ENCODE results near the gene SYPL2.
A peak's percentile ranks its signal among the peaks of the same experiment; 100 is the strongest.

SYPL2 gene

DNA sequence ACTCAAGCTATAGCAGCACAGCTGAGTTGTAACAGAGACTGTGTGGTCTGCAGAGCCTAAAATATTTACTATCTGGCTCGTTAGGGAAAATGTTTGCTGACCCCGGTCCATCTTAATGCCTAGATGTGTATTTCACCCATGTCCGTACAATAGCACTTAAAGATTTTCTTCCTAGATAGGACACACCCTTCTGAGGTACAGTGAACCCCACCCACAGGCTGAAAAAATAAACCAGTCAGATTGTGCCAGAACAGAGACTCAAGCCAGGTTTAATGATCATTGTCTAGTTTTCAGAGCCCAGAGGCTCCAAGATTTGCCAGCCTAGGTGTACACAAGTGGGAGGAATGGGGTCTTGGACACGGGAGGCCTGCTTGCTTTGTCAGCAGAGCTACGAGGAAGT is 37.6 kb downstream of the SYPL2 start:
- Histone ChIP-seq H3K9me3 (ENCODE audit: control insufficient read depth, insufficient read depth, low read length) (no peaks in the 10 kb centered on the region), H3K9ac (ENCODE audit: low read depth, low read length) (no peak overlapping the region), H3K4me1 (ENCODE audit: insufficient read depth, low read length) (peaks cover 2% of the 10 kb centered on the region; the same call in 1 of the 2 replicates), H3K36me3 (ENCODE audit: insufficient read depth, low read length) (no peaks in the 10 kb centered on the region)

DNA sequence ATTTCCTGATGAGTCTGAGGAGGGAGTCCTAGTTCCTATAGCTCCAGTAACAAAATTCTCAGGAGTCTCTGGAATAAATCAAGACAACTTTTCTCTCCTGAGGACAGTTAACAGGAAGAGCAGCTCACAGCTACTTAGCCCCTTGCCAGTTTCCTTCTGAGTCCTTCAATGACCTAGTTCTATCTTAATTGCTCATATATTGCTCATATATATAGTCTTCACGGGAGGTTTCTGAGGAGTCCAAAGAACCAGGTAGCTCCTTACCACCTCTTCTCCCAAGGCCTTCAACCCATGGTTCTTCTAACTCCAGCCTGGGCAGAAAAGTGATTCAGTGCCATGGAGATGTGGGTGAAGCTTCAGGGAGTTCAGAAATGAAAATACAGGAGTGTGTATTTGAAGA is 38.6 kb downstream of the SYPL2 start:
- Histone ChIP-seq H3K4me1 (ENCODE audit: insufficient read depth, low read length) (no peaks in the 10 kb centered on the region), H3K9ac (ENCODE audit: low read depth, low read length) (no peak overlapping the region), H3K36me3 (ENCODE audit: insufficient read depth, low read length) (no peaks in the 10 kb centered on the region), H3K9me3 (ENCODE audit: control insufficient read depth, insufficient read depth, low read length) (no peaks in the 10 kb centered on the region)

DNA sequence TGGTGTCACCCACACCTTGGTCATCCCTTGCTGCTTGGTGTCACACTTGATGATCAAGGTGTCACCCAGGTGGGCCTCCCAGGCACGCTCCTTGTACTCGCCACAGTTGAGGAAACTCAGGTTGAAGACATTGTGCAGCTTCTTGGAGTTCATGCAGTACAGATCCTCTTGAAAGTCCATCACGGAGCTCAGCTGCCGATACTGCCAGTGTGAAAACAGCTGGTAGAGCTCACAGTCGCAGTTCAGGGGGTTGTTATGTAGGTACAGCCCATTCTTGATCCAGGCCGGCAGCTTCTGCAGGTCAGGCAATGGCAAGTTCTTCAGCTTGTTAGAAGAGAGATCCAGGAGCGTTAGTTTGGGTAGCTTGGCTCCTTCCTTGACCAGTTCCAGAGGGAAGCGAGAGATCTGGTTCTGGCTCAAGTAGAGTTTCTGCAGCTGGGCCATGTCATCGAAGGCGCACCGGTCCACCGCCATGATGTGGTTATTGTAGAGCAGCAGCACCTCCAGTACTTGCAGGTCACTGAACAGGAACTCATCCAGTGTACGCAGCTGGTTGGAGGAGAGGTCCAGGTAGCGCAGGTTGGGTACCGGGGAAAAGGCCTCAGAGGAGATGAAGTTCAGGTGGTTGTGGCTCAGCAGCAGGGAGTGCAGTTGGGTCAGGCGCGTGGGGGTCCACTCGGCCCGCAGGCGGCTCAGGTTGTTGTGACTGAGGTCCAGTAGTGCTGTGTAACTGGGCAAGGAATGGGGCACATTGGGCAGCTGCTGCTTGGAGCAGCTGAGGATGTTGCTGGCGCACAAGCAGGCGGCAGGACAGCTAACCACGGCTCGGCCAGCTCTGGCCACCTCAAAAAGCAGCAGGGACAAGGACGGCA is 41.9 kb downstream of the SYPL2 start:
- Histone ChIP-seq H3K36me3 (ENCODE audit: insufficient read depth, low read length) (no peaks in the 10 kb centered on the region), H3K4me1 (ENCODE audit: insufficient read depth, low read length) (no peaks in the 10 kb centered on the region), H3K9ac (ENCODE audit: low read depth, low read length) (no peak overlapping the region), H3K9me3 (ENCODE audit: control insufficient read depth, insufficient read depth, low read length) (no peaks in the 10 kb centered on the region)

DNA sequence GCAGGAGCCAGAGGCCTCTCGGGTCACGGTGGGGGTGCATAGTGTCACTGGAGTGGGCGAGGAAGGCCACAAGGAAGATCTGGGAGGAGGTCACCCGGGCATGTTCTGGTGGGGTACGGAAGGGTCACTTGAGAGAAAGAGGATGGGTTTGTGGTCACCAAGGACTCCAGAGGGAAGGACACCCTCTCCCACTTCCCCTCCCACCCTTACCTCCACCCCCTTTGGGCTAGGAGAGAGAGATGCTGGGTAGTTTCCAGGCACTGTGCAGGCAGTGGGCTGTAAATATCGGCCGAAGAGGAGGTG is 42.5 kb downstream of the SYPL2 start:
- Histone ChIP-seq H3K36me3 (ENCODE audit: insufficient read depth, low read length) (no peaks in the 10 kb centered on the region), H3K9me3 (ENCODE audit: control insufficient read depth, insufficient read depth, low read length) (no peaks in the 10 kb centered on the region), H3K9ac (ENCODE audit: low read depth, low read length) (peak overlapping the region; percentile 89; the same call in 1 of the 2 replicates), H3K4me1 (ENCODE audit: insufficient read depth, low read length) (no peaks in the 10 kb centered on the region)

DNA sequence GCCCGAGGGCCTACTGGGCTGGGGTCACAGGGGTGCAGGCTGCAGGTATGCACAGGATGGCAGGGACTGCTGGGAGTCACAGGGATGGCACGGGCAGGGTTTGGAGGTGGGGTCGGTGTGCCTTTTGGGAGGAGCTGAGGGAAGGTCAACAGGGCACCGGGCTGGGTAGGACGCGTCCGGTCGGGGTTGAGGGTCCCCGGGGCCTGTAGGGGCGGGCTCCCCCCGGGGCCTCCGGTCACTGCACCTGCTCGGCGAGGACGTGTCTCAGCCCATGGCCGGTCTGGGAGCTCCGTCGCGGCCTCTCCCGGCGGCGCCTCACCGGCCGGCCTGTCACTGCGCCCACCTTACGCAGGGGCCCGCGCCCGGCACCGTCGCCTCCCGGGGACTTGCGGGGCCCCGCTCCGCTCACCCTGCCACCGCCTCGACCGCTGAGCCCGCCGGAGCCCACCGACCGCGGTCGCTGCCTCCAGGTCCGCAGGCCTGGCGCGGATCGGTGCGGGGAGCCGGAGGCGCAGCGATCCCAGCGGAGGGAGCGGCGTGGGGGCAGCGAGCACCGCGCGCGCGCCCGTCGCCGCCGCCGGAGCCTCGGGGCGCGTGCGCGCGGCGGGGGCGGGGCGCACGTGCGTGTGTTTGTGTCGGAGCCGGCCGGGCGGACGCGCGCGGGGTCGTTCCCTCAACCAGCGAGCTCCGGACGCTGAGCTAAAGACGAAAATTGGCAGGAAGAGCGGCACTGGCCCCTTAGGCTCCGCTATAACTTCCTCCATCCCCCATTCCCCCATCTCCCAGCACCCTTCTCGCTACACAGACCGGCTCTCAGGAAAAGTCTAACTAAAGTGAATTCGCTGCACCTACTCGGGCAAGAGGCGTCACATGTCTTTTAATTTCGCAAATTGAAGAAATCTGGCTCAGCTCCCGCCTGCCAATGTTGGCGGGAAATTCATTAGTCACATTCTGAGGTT is 43.1 kb downstream of the SYPL2 start, which contains the start of gene AMIGO1:
AMIGO1 (minus strand) TSS at position 552 of the 959 bp plus-strand sequence. CDS start 815 bp downstream, outside the sequence.
- Histone ChIP-seq H3K36me3 (ENCODE audit: insufficient read depth, low read length) (no peaks in the 10 kb centered on the region), H3K9ac (ENCODE audit: low read depth, low read length) (peak within 1 kb of the TSS; percentile 89), H3K4me1 (ENCODE audit: insufficient read depth, low read length) (no peaks in the 10 kb centered on the region), H3K9me3 (ENCODE audit: control insufficient read depth, insufficient read depth, low read length) (no peaks in the 10 kb centered on the region)

DNA sequence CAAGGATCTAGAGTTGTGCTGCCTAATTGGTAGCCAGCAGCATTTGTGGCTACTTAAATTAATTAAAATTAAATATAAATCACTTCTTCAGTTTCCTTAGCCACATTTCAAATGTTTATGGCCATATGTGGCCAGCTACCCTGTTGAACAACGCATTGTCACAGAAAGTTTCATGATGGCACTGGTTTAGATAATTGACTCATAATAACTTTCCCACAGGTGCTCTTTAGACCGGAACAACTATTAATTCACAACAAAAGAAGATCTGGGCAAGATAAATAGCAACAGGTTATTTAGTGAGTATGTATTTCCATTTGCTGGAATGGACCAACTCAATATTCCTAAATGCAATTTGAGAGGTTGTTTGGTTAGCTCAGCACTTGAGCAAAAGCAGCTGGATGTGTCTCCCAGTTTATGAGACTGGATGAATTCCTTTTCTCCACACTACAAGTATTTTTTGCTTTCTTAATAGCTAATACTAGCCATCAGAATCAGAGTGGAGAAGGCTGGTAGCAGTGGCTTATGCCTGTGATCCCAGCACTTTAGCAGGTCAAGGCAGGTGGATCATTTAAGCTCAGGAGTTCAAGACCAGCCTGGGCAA is 46.9 kb downstream of the SYPL2 start:
- Histone ChIP-seq H3K4me1 (ENCODE audit: insufficient read depth, low read length) (no peaks in the 10 kb centered on the region), H3K9me3 (ENCODE audit: control insufficient read depth, insufficient read depth, low read length) (no peaks in the 10 kb centered on the region), H3K9ac (ENCODE audit: low read depth, low read length) (no peak overlapping the region), H3K36me3 (ENCODE audit: insufficient read depth, low read length) (no peaks in the 10 kb centered on the region)

DNA sequence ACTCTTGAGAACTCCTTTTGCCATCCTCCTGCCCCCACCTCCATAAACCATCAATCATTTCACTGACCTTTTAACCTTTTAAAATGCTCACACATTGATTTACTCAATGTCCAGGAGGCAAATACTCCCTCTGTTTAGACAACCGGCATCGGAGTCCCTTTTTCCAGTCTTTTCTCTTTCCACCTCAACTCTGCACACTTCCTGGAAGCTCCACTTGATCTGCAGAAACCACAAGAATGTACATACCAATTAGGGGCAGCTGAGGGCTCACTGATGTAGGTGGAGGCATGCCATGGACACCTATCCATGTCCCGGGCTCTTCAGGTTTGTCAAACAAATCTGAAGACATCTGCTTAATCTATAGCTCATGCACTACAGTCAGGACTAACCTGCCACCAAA is 48.5 kb downstream of the SYPL2 start:
- Histone ChIP-seq H3K9ac (ENCODE audit: low read depth, low read length) (no peak overlapping the region), H3K36me3 (ENCODE audit: insufficient read depth, low read length) (no peaks in the 10 kb centered on the region), H3K4me1 (ENCODE audit: insufficient read depth, low read length) (no peaks in the 10 kb centered on the region), H3K9me3 (ENCODE audit: control insufficient read depth, insufficient read depth, low read length) (no peaks in the 10 kb centered on the region)

DNA sequence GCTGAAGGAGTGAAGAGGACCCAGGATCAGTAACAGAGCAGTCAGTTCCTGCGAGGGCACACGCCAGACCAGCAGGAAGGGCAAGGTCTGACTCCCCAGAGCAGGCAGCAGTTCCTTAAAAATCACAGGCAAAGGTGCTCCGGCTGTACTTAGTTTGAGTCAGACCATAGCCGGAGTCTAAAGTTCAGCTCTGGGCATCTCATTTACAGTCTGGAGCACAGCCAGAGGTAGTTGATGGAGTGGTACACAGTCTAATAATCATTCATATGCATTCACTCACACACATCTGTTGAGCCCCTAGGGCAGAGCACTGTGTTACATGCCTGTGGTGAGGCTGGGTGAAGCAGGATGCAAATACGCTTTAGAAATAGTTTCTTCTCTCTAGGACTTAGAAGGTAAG is 50.5 kb downstream of the SYPL2 start:
- Histone ChIP-seq H3K4me1 (ENCODE audit: insufficient read depth, low read length) (no peaks in the 10 kb centered on the region; the same call in 1 of the 2 replicates), H3K36me3 (ENCODE audit: insufficient read depth, low read length) (no peaks in the 10 kb centered on the region), H3K9ac (ENCODE audit: low read depth, low read length) (no peak overlapping the region), H3K9me3 (ENCODE audit: control insufficient read depth, insufficient read depth, low read length) (no peaks in the 10 kb centered on the region)

DNA sequence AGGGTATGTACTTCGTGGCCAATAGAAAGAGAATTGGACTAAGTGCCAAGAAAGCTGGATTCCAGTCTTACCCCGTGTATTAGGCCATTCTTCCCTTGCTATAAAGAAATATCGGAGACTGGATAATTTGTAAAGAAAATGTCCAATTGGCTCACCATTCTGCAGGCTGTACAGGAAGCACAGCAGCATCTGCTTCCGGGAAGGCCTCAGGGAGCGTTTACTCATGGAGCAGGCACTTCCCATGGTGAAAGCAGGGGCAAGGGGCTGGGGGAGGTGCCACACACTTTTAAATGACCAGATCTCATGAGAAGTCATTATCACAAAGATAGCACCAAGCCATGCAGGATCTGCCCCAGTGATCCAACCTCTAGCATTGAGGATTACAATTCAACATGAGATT is 51.0 kb downstream of the SYPL2 start:
- Histone ChIP-seq H3K4me1 (ENCODE audit: insufficient read depth, low read length) (no peaks in the 10 kb centered on the region; the same call in 1 of the 2 replicates), H3K36me3 (ENCODE audit: insufficient read depth, low read length) (no peaks in the 10 kb centered on the region), H3K9ac (ENCODE audit: low read depth, low read length) (no peak overlapping the region), H3K9me3 (ENCODE audit: control insufficient read depth, insufficient read depth, low read length) (no peaks in the 10 kb centered on the region)

DNA sequence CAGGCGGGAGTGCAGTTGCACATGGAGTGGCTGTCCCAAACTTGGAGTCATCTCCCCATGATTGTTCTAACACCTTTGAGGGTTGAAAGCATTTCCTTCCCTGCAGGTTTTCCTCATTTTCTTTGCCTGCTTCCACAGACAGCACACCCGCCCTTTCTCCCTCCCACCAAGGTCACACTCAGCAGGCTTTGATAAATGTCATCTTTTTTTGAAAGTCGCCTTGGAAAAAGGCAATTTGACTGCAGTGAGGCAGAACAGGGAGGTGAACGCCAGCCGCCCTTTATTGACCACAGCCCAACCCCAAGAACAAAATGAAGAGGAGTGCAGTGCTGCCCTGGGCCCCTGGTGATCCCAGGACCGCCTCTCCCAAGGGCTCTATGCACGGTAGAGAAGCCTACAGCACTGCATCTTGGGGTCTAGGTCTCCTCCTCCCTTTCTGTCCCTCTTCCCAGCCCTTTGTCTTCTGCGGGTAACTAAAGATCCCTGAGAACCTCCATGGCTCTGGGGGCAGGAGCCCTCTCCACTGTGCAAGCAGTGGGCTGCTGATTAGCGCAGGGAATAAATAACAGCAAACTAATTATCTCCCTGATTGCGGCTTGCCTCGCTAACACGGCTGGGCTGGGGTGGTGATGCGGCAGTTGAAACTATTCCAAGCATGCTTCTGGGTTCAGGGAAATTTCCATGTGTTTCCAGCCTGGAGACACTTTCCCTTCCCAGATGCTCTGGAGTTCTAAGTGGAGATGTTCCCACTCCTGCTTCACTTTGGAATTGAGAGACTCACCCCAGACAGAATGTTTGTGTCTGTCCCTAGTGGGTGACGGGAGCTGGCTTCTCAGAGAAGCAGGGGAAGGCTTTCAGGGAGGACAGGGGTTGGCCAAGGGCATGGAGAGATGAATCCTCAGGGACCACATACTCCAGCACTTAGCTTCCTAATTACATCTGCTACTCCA is 54.9 kb downstream of the SYPL2 start:
- Histone ChIP-seq H3K36me3 (ENCODE audit: insufficient read depth, low read length) (no peaks in the 10 kb centered on the region), H3K4me1 (ENCODE audit: insufficient read depth, low read length) (no peaks in the 10 kb centered on the region; the same call in 1 of the 2 replicates), H3K9ac (ENCODE audit: low read depth, low read length) (no peak overlapping the region), H3K9me3 (ENCODE audit: control insufficient read depth, insufficient read depth, low read length) (0 out of 2 replicates have a peak, but pooled peaks cover 4% of the 10 kb centered on the region)

DNA sequence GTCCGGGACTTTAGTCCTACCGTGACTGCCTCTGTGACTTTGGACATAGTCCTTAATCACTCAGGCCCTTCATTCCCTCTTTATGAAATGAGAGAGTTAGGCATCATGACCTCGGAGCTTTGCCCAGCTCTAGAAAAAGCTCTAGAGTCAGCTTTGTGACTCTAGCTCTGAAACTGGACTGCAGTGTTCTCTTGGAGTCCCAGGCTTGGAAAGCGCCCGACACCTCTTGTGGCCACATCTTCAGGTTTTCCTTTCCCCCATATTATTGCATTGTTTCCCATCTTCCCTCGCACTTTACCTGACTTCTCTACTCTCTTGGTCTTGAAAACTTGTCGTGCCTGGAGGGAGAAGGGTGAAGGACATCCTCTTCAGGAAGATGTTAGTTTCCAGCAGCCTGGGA is 55.7 kb downstream of the SYPL2 start:
- Histone ChIP-seq H3K4me1 (ENCODE audit: insufficient read depth, low read length) (no peaks in the 10 kb centered on the region; the same call in 1 of the 2 replicates), H3K36me3 (ENCODE audit: insufficient read depth, low read length) (no peaks in the 10 kb centered on the region), H3K9me3 (ENCODE audit: control insufficient read depth, insufficient read depth, low read length) (0 out of 2 replicates have a peak, but pooled peaks cover 4% of the 10 kb centered on the region), H3K9ac (ENCODE audit: low read depth, low read length) (no peak overlapping the region)

DNA sequence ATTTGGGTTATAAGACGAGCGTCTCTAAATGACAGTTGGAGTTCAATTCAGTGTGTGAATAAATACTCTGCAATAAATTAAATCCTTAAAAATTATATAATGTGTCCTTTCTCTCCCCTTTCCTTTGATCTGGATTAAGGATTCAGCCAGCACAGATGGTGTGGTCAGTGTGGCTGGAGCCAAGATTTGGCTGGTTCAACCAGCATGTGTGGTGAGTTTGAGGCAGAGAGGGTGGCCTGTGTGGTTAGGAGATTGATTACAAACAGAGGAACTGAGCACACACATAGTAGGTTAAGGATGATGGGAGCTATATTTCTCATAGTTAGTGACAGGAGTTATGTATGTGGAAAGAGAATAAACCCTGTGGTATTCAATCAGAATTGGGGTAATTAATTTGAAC is 57.4 kb downstream of the SYPL2 start:
- Histone ChIP-seq H3K9me3 (ENCODE audit: control insufficient read depth, insufficient read depth, low read length) (0 out of 2 replicates have a peak, but pooled peaks cover 4% of the 10 kb centered on the region), H3K9ac (ENCODE audit: low read depth, low read length) (no peak overlapping the region), H3K4me1 (ENCODE audit: insufficient read depth, low read length) (no peaks in the 10 kb centered on the region; the same call in 1 of the 2 replicates), H3K36me3 (ENCODE audit: insufficient read depth, low read length) (no peaks in the 10 kb centered on the region)

DNA sequence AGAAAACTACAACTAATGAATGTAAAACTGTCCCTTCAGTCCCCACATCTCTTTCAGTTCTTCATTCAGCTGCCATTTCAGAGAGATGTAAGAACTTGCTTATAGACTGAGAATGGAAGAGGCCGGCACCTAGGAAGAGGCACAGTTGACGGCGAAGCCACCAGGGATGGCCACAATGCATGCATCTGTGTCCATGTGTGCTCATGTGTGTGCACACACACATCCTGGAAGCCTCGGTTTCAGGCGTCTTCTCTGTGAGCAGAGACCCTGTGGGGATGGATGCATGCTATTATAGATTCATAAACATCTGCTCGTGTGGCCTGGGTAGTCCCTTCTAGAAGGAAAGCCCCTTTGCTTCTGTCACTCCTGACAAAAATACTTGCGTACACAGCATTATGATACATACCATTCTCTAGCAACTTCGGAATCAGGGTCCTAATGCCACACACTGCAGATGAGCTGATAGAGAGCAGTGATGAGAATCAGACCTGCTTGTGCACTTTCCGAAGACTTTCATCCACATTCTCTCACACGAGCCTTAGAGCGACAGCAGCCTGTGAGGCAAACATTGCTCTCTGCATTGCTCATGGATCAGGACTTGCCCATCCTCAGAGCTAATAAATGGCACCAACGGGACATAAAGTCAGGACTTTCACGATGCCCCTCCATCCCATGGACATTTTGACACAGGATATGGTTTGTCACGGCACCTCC is 60.9 kb downstream of the SYPL2 start:
- Histone ChIP-seq H3K4me1 (ENCODE audit: insufficient read depth, low read length) (no peaks in the 10 kb centered on the region), H3K9me3 (ENCODE audit: control insufficient read depth, insufficient read depth, low read length) (0 out of 2 replicates have a peak, but pooled peaks cover 4% of the 10 kb centered on the region), H3K9ac (ENCODE audit: low read depth, low read length) (no peak overlapping the region), H3K36me3 (ENCODE audit: insufficient read depth, low read length) (no peaks in the 10 kb centered on the region)
